ENCODE results near the gene KCNG4.

DNA sequence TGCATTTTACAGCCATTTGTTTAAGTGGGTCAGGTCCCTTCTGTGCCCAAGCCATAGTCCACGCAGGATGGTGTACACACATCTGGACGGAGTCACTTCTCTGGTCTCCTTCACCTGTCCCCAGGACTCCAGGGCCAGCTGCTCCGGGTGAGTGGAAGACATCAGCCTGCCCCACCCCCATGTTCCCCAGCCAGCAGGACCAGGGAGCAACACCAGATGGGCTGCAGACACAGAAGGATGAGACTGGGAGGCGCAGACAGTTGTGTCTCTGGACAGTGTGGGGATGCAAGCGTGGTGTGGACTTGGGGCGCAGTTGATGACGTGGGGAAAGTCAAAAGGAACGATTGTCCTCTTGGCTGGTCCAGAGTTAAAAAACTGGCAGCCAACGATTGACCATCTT lies 30.3 kb upstream of the KCNG4 start:
- TF ChIP-seq, protein P1, sequence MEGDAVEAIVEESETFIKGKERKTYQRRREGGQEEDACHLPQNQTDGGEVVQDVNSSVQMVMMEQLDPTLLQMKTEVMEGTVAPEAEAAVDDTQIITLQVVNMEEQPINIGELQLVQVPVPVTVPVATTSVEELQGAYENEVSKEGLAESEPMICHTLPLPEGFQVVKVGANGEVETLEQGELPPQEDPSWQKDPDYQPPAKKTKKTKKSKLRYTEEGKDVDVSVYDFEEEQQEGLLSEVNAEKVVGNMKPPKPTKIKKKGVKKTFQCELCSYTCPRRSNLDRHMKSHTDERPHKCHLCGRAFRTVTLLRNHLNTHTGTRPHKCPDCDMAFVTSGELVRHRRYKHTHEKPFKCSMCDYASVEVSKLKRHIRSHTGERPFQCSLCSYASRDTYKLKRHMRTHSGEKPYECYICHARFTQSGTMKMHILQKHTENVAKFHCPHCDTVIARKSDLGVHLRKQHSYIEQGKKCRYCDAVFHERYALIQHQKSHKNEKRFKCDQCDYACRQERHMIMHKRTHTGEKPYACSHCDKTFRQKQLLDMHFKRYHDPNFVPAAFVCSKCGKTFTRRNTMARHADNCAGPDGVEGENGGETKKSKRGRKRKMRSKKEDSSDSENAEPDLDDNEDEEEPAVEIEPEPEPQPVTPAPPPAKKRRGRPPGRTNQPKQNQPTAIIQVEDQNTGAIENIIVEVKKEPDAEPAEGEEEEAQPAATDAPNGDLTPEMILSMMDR (IDR thresholded peaks at IDR 0.05 in 2 of 3, conservative IDR thresholded peaks at IDR 0.05 in 1 of 3; ENCODE audit: borderline replicate concordance in 1 of 3, insufficient read depth in 1 of 3, low read depth in 2 of 3, low read length in 2 of 3) = no peak
- TF ChIP-seq POLR2A (IDR thresholded peaks at IDR 0.05; ENCODE audit: borderline replicate concordance, extremely low read depth, insufficient read depth, insufficient read length) = no peak
- no peak for TF ChIP-seq RAD21 (IDR thresholded peaks at IDR 0.05; ENCODE audit: low read depth)
- no peak for TF ChIP-seq SRF (IDR thresholded peaks at IDR 0.05; ENCODE audit: low read depth)
- no peak for TF ChIP-seq EZH2 (IDR thresholded peaks at IDR 0.05)
- no peak for TF ChIP-seq CEBPB (IDR thresholded peaks at IDR 0.05; ENCODE audit: low read depth)
- TF ChIP-seq ELF1 (IDR thresholded peaks at IDR 0.05; ENCODE audit: borderline replicate concordance, low read depth) = no peak
- TF ChIP-seq, protein P2, sequence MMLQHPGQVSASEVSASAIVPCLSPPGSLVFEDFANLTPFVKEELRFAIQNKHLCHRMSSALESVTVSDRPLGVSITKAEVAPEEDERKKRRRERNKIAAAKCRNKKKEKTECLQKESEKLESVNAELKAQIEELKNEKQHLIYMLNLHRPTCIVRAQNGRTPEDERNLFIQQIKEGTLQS (IDR thresholded peaks at IDR 0.05) = no peak
- TF ChIP-seq SIN3A (IDR thresholded peaks at IDR 0.05; ENCODE audit: low read depth) = no peak
- TF ChIP-seq, protein P3, sequence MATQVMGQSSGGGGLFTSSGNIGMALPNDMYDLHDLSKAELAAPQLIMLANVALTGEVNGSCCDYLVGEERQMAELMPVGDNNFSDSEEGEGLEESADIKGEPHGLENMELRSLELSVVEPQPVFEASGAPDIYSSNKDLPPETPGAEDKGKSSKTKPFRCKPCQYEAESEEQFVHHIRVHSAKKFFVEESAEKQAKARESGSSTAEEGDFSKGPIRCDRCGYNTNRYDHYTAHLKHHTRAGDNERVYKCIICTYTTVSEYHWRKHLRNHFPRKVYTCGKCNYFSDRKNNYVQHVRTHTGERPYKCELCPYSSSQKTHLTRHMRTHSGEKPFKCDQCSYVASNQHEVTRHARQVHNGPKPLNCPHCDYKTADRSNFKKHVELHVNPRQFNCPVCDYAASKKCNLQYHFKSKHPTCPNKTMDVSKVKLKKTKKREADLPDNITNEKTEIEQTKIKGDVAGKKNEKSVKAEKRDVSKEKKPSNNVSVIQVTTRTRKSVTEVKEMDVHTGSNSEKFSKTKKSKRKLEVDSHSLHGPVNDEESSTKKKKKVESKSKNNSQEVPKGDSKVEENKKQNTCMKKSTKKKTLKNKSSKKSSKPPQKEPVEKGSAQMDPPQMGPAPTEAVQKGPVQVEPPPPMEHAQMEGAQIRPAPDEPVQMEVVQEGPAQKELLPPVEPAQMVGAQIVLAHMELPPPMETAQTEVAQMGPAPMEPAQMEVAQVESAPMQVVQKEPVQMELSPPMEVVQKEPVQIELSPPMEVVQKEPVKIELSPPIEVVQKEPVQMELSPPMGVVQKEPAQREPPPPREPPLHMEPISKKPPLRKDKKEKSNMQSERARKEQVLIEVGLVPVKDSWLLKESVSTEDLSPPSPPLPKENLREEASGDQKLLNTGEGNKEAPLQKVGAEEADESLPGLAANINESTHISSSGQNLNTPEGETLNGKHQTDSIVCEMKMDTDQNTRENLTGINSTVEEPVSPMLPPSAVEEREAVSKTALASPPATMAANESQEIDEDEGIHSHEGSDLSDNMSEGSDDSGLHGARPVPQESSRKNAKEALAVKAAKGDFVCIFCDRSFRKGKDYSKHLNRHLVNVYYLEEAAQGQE (IDR thresholded peaks at IDR 0.05; ENCODE audit: low read depth) = no peak
- no peak for TF ChIP-seq POLR2AphosphoS5 (IDR thresholded peaks at IDR 0.05; ENCODE audit: low read depth, low read length)

Data from HCT116 (cell line).